IPS DF 19.7 (cell line): ENCODE data around the gene RCAN2.

Source experiments
- DNase-seq: peaks from one replicate; pipeline ENCODE4 v3.0.0-alpha.2; 2013; ENCODE audit warnings: low read depth, low spot score

Gene RCAN2

GRCh38 chr6:46291275-46291633 lies 200.0 kb downstream of the RCAN2 start:
- DNase-seq, result no peak

GRCh38 chr6:46290421-46291274 lies 200.6 kb downstream of the RCAN2 start:
- no peak for DNase-seq

GRCh38 chr6:46289898-46290297 lies 201.4 kb downstream of the RCAN2 start:
- no peak for DNase-seq

- DNase-seq, result no peak
Observed at GRCh38 chr6:46288835-46289234, 202.4 kb downstream of the RCAN2 start.

- DNase-seq, result no peak
Observed at GRCh38 chr6:46287681-46288080, 203.6 kb downstream of the RCAN2 start.

GRCh38 chr6:46287043-46287442 lies 204.2 kb downstream of the RCAN2 start:
- no peak for DNase-seq

- no peak for DNase-seq
Observed at GRCh38 chr6:46284475-46284874, 206.8 kb downstream of the RCAN2 start.

GRCh38 chr6:46281110-46281509 lies 210.1 kb downstream of the RCAN2 start:
- no peak for DNase-seq

GRCh38 chr6:46279874-46280273 lies 211.4 kb downstream of the RCAN2 start:
- DNase-seq, result no peak

GRCh38 chr6:46276576-46277142 lies 214.6 kb downstream of the RCAN2 start:
- DNase-seq, result no peak

GRCh38 chr6:46274502-46274901 lies 216.7 kb downstream of the RCAN2 start:
- no peak for DNase-seq

GRCh38 chr6:46273911-46274310 lies 217.3 kb downstream of the RCAN2 start:
- DNase-seq, result no peak

- no peak for DNase-seq
Observed at GRCh38 chr6:46271728-46272127, 219.5 kb downstream of the RCAN2 start.

GRCh38 chr6:46271107-46271506 lies 220.1 kb downstream of the RCAN2 start:
- DNase-seq, result no peak

GRCh38 chr6:46270336-46270735 lies 220.9 kb downstream of the RCAN2 start:
- DNase-seq, result no peak

GRCh38 chr6:46269447-46270229 lies 221.6 kb downstream of the RCAN2 start:
- DNase-seq, result no peak

GRCh38 chr6:46267515-46267914 lies 223.7 kb downstream of the RCAN2 start:
- DNase-seq, result no peak

GRCh38 chr6:46265373-46265772 lies 225.9 kb downstream of the RCAN2 start:
- DNase-seq, result no peak

GRCh38 chr6:46263707-46264086 lies 227.6 kb downstream of the RCAN2 start:
- no peak for DNase-seq

GRCh38 chr6:46262928-46263706 lies 228.1 kb downstream of the RCAN2 start:
- no peak for DNase-seq

GRCh38 chr6:46258249-46258648 lies 233.0 kb downstream of the RCAN2 start:
- no peak for DNase-seq

GRCh38 chr6:46255528-46255927 lies 235.7 kb downstream of the RCAN2 start:
- DNase-seq, result no peak
